ENCODE results near the gene B4GALT2.
A peak's percentile ranks its signal among the peaks of the same experiment; 100 is the strongest.

B4GALT2 gene

DNA sequence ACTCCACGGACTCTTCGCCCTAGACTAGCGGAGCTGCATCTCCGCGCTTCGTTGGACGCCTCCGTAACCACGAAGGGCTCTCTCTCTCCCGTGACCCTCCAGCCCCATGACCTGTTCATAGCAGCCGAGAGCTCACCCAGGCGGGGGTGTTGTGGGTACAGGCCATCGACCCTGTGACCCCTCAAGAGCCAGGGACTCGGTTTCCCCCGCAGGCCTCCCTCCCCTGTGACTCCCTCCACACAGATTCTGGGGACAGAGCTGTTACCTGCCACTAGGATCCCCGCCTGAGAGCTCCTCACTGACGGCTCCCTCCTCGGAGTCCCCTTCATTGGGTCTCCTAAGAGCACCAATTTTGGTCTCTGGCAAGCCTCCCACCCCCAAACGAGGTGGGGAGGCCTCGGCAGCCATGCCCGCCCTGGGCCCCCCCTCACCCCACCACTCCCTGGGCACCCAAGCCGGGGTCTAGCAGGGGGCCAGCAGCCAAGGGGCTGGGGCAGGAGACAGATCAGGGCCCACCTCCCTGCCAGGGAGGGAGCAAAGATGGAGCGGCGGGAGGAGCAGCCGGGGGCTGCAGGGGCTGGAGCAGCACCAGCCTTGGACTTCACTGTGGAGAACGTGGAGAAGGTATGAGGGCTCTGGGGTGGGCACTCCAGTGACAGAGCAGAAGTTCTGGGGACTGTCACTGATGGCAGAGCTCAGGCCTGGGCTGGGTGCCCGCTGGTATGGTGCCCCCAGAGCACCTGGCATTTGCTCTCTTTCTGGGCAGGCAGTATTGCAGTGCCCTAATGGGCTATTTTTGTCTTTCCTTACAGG lies 31.7 kb upstream of the B4GALT2 start:
- no peak for DNase-seq

DNA sequence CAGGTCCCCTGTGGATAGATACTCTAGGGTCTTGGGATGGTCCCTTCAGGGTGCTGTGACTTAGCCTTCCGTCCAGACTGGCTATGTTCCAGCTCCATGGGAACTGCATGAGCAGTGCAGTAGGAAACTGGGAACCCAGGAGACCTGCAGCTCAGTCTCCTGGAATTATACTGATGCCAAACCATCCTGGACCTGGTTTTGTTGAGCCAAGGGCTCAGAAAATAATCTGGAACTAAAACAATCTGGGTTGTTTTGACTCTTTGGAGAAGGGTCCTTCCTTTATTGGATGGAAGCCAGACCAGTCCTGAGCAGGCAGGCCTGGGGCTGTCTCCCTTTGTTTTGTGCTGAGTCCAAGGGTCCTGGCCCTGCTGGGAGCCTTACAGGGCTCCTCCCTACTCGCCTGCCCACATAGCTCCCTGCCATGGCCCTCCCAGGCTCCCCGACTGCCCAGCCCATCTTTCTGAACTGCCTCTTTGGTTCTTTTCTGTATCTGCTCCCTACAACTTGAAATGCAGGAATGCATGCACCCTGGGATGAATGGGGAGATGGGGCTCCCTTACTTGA lies 31.1 kb upstream of the B4GALT2 start:
- DNase-seq = no peak

DNA sequence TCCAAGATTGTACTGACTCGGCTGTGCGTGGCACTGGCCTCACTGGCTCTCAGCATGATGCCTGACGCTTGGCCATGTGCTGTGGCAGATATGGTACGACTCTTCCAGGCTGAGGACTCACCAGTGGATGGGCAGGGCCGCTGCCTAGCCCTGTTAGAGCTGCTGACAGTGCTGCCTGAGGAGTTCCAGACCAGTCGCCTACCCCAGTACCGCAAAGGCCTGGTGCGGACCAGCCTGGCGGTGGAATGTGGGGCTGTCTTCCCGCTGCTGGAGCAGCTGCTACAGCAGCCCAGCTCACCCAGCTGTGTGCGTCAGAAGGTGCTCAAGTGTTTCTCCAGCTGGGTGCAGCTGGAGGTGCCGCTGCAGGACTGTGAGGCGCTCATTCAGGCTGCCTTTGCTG lies 29.3 kb upstream of the B4GALT2 start:
- DNase-seq = no peak

DNA sequence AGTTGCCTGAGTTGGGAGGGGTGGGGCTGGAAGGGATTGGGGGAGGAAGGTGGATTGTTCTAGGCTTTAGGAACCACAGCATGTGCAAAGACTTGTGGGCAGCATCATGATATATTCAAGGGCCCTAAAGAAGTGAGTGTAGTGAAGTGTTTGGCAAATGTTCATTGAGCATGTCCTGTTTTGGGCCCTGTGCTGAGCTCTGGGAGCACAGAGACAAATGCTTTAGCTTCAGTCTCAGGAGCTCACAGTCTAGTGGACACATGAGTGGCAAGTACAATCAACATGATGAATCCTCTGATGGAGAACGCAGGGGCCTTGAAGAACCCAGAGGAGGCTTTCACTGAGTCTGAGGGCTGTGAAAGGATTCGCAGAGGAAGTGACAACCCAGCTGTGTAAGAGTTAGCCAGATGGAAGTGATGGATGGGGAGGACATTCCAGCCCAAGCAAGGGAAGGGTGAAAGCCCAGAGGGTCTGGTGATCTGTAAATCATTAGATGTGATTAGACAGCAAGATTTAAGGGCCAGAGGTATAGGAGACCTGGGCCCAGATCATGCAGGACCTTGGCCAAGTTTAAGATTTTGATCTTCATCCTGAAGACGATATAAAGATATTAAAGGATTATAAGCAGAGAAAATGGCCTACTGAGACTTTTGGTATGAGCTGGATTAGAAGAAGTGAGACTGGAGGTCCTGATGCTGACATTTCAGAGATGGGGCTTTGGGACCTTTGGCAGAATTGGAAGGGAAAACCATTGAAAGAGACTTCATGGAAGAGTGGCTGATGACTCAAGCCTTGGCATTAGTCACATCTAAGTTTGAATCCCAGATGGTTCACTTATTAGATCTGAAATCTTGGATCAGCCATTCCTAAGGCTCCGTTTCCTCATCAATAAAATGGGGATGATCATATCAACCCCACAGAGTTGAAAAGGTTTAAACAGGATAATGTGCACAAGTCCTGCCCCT lies 27.7 kb upstream of the B4GALT2 start:
- DNase-seq = no peak

DNA sequence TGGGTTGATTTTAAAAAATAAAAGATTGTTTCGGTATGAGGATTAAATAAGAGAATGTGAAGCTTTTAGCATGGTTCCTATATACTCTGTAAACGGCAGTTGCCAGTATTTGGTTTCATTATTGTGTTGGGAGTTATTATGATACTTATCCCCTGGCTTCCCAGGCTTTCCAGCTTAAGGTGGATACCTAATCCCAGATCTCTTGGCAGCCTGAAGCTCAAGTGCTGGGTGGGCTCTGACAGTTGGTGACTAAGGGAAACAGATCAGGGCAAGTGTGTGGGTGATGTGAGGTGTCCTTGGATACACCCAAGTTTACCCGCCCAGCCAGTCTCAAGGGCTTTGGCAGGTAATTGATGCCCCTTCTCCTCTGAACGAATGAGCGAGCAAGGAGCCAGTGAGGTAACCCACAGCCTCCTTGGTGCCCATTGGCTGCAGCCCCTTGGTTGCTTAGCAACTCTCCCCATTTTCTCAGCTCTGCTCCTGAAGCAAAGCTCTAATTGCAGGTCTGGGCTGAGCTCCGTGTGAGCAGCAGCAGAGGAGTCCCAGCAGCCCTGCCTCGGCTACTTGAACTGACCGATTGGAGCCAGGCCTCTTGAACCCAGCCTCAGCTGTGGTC lies 26.2 kb upstream of the B4GALT2 start:
- no peak for DNase-seq

DNA sequence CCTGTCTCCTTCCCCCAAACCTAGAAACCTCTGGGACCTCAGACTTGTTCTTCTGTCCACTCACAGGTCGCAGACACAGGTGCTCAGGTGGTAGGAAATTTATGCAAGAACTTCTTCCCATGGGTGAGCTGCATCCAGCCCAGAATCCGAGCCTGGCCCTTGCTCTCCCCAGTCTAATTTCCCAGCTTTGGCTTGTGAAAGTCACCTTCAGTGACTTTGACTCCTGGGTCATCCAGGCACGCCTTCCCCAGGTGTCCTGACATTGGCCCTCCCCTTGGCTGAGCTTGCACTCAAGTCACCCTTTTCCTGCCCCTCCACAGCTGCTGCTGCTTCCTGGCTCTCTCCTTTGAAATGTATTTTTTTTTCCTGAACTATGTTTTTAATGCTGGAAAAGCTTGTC lies 25.6 kb upstream of the B4GALT2 start:
- DNase-seq = no peak

DNA sequence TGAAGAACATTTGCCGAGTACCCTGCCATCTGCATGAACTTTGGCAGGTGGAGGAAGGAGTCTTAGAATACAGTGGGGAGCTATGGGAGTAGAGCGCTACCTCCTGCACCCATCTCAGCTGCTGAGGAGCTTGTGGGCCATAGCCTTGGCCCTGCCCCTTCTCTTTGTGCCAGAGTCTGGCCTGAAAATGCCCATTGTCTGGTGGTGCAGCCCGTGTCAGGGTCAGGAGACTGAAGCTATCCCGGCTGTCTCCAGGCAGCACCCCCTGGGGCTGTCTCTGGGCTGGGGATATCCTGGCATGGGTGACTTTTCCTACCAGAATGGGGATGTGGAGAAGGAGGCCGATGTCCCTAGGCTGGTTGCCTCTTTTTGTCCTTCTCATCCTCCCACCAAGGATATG lies 25.0 kb upstream of the B4GALT2 start:
- no peak for DNase-seq

DNA sequence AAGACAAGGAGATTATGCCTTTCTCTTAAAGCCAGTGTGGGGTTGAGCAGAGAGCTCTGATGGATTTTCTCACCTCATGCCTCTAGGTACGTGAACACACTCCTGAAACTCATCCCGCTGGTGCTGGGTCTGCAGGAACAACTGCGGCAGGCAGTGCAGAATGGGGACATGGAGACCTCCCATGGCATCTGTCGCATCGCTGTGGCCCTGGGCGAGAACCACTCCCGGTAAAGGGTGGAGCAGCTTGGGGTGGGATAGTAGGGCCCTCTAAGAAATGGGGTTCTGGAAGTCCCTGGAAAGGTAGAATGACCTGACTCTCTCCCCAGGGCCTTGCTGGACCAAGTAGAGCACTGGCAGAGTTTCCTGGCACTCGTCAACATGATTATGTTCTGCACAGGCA lies 22.8 kb upstream of the B4GALT2 start:
- no peak for DNase-seq

DNA sequence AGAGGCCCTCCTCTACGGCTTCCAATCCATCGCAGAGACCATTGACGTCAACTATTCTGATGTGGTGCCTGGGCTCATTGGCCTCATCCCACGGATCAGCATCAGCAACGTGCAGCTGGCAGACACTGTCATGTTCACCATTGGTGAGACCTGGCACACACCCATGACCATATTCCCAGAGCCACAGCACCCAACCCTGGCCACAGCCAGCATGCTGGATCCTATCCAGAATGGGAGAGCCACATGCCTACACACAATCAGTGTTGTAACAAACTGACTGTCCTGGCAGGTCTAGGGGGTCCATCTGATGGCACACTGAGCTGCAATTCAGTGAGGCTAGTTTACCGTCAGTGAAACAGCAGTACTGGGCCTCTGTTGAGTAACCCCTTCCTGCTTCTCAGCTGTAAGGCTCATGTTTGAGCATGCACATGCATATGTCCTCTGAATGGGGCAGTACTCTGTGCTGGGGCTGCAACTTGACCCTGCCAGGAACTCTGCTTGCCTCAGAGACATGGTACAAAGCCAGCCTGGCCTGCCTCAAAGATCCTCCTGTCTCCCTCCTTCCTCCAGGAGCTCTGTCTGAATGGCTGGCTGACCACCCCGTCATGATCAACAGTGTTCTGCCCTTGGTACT lies 21.5 kb upstream of the B4GALT2 start:
- no peak for DNase-seq

DNA sequence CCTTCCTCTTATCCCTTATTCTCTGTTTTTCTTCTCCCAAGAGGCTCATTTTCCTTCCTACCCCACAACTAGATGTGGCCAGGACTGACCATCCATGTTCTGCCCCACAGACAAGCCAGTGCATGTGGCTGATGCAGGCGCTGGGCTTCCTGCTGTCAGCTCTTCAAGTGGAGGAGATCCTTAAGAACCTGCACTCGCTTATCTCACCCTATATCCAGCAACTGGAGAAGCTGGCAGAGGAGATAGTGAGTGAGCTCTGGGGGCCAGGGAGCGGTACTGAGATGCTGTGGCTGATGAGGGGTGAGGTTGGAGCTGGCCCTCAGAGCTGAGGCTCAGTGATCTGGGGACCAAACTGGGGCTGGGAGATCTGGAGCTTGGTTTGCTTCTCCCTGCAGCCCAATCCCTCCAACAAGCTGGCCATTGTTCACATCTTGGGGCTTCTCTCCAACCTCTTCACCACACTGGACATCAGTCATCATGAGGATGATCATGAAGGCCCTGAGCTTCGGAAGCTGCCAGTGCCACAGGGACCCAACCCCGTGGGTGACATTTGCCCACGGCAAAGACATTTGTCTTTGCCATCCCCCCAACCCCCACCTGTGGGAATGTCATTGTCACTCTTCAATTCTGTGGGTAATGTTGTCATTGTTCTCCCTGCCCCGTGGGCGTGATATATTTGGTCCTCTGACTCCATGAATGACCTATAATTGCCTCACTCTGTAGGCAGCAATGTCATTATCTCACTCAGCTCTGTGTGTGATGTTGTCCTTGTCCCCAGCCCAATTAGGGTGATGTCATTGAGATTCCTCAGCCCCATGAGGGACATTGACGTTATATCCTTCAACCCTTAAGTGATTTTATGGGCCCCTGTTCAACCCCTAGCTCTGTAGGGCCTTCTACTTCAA lies 20.4 kb upstream of the B4GALT2 start:
- no peak for DNase-seq

DNA sequence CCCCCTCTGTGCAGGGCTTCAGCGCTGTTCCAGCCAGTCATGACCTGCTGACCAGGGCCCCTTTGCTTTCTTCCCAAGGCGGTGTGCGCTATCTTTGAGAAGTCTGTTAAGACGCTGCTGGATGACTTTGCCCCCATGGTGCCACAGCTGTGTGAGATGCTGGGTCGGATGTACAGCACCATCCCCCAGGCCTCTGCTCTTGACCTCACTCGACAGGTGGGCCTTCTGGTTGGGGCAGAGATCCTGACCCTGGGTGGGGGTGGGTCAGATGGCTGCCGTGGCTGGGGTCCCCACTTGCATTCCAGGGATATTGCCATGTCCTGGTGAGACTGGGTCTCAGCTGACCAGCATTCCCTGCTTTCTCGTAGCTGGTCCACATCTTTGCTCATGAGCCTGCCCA lies 18.2 kb upstream of the B4GALT2 start:
- DNase-seq = no peak

DNA sequence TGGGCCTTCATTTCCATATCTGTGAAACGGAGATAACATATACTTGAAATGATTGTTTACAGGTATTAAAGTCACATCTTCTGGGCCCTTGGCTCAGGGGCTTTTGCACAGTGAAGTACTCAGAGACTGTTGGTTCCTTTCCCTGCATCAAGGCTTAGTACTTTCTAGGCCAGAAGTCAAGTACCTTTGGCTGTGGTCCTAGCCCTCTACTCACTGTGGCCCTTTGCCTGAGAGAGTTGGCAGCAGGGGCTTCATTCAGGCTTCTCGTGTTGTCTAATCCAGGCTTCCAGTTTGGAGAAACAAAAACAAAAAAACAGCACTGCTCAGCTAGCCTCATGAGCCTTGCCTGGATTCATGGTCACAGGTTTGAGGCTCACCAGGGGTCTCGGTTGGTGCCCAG lies 17.3 kb upstream of the B4GALT2 start:
- DNase-seq = no peak

DNA sequence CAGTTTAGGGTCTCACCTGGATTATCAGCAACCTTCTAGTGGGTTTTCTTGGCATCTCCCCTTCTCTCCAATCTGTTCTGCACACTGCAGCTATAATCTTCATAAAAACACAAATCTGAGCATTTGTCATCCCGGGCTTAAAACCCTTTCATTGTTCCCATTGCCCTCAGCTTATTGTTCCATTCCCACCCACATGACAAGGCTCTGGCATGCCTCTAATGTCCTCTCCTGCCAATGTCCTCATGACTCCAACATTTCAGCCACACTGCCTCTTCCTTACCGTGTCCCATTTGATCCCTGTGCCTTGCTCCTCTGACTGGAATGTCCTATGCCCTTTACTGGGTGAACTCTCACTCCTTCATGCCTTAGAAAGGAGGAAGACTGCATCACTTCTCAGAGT lies 16.7 kb upstream of the B4GALT2 start:
- DNase-seq = no peak

DNA sequence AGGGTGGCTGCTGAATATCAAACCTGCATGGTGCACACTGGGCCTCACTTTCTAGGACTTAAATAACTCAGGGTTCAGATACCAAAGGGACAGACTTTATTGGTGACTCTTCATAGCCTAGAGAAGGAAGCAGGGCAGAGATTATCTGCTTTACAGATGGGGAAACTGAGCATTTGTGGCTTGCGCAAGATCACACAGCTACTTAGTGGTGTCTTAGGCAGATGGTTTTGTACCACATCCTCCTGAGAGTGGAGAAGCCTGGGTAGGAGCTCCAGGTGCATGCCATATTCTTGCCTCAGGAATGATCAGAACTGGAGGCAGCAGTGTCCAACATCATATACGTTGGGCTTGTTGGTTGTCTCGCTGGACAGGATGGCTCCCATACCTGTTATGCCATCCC lies 16.0 kb upstream of the B4GALT2 start:
- DNase-seq = no peak

DNA sequence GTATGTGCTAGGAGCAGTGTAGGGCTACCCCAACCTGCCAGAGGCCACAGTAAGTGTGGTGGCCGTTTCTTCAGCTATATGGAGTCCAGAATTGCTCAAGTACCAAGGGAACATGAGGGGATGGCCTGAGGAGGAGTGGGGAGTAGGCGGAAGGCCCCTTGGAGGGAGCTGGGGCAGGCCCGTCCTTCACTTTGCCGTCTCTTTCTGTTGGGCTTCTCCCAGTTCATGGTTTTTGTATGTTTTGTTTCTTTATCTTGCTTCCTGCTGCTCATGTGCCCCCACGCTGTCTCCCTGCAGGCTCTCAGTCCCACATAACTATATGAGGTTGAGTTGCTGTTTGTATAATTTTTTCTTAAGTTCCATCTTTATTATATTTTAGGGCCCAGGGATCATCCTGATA lies 15.1 kb upstream of the B4GALT2 start:
- DNase-seq = no peak

DNA sequence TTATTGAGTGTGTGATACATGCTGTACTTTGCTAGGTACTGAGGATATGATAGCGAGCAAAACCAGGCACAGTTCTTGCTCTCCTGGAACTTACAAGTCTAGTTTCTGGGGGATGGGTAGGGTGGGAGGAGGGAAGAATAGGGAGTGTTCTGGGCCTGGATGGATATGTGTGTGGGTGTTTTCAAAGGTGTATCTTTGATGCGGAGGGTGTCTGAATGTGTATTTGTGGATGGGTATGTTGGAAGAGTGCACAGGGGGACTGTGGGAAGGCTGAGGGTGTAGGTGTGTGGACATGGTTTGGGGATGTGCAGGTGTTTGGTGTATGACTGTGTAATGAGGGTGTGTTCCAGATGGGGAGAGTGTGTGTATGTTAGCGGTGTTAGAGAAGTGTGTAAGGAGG lies 13.7 kb upstream of the B4GALT2 start:
- DNase-seq = no peak

DNA sequence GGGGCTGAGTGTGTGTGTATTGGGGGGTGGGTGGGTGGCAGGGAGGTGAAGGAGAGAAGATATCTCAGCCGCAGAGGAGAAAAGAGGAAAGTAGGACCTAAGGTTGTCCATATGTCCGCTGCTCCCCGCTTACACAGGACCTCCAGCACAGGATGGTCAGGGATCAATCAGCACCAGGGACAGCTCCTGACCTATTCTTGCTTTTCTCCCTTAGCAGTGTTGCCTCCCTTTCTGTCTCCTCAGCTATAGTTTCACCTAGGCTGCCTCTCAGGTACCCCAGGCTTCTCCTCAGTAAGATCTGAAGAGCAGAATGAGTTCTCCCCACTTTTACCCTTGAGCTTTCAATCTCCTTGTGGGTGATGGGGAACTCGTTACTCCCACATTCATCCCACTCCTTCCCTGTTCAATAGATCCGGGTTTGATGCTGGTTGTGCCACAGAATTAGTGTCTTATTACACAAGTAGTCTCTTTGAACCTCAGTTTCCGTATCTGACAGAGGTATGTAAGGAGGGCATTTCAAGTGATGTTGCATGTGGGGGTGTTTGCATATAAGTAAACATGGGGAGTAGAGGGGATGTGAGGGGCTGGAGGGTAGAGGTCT lies 10.6 kb upstream of the B4GALT2 start:
- no peak for DNase-seq

DNA sequence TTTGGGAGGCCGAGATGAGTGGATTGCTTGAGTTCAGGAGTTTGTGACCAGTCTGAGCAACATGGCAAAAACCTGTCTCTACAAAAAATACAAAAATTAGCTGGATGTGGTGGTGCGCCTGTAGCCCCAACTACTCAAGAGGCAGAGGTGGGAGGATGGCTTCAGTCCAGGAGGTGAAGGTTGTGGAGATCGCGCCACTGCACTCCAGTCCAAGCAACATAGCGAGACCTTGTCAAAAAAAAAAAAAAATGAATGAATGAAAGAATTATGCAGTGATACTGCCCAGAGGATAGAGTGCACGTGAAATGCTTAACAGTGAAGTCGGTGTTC lies 9.6 kb upstream of the B4GALT2 start:
- no peak for DNase-seq

DNA sequence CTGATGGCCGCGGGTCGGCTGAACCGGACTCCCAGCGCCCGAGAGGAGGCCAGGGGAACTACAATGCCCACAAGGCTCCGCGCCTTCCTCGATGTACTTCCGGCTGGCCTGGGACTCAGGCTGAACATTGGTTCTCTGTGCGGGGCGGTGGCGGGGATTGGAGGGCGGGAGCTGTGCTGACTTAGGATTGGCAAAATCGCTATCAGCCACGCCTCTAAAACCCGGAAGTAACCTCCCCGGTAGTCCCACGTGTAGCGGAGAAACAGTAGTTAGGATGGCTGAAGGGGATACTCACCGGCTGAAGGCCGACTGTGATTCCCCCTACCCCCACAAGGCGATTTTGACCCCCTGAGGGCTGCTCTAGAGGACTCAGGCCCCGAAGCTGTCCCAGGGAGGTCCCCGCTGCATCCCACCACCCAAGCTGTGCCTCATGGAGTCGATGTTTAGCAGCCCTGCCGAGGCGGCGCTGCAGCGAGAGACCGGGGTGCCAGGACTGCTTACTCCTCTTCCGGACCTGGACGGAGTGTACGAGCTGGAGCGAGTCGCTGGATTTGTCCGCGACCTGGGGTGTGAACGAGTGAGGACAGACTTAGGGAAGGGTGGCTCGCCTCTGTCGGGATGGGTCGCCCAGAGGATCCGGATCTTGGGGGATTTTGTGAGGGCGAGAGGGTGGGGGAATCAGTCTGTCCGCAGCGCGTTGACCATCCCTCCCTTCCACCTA lies 9.1 kb upstream of the B4GALT2 start, which contains the start of gene DPH2:
Gene DPH2, plus strand, starts transcription at position 265 of the 721 bp plus-strand sequence. Its CDS starts 166 bp downstream, at position 431.
- peak; percentile 96 for DNase-seq

DNA sequence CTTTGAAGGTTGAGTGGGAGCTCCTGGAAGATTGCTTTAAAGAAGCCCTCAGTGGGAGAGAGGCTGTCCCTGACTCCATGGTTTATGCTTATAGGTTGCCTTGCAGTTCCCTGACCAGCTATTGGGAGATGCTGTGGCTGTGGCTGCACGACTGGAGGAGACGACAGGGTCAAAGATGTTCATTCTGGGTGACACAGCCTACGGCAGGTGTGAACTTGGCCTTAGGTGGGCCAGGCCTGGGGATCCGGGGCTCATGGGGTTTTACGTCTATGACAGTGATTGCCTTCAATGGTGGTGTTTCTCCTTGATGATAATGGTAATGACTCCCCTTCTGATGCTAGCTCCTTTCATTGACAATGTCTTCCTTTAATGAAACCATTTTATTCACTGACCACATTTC lies 8.5 kb upstream of the B4GALT2 start:
- no peak for DNase-seq

DNA sequence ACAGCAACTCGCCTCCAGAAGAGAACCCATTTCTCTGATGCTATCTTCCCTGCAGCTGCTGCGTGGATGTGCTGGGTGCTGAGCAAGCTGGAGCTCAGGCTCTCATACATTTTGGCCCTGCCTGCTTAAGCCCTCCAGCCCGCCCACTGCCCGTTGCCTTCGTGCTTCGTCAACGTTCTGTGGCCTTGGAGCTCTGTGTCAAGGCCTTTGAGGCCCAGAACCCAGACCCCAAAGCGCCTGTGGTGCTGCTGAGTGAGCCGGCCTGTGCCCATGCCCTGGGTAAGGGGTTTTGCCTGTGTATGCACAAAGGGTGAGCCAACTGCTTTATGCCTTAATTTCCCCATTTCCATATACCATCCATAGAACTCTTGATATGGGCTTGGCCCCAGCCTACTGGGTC lies 8.1 kb upstream of the B4GALT2 start:
- no peak for DNase-seq
